ENCODE measurements around the gene BLNK.

Gene BLNK

GRCh38 chr10:96260014-96260413, 11.4 kb downstream of the BLNK start:
- DNase-seq = no peak

- no peak for DNase-seq
Observed at GRCh38 chr10:96259150-96259549, 12.2 kb downstream of the BLNK start.

- no peak for DNase-seq
Observed at GRCh38 chr10:96257944-96258343, 13.4 kb downstream of the BLNK start.

GRCh38 chr10:96255549-96256333, 15.6 kb downstream of the BLNK start:
- DNase-seq = no peak

- DNase-seq = no peak
Observed at GRCh38 chr10:96254976-96255375, 16.4 kb downstream of the BLNK start.

GRCh38 chr10:96252730-96253129, 18.6 kb downstream of the BLNK start:
- DNase-seq = no peak

GRCh38 chr10:96250349-96250748, 21.0 kb downstream of the BLNK start:
- DNase-seq = no peak

- DNase-seq = no peak
Observed at GRCh38 chr10:96249264-96249663, 22.1 kb downstream of the BLNK start.

- no peak for DNase-seq
Observed at GRCh38 chr10:96244354-96244753, 27.0 kb downstream of the BLNK start.

- no peak for DNase-seq
Observed at GRCh38 chr10:96243296-96243695, 28.1 kb downstream of the BLNK start.

- DNase-seq = no peak
Observed at GRCh38 chr10:96242822-96243221, 28.5 kb downstream of the BLNK start.

GRCh38 chr10:96238646-96239623, 32.4 kb downstream of the BLNK start:
- no peak for DNase-seq

- DNase-seq = no peak
Observed at GRCh38 chr10:96236876-96237275, 34.5 kb downstream of the BLNK start.

GRCh38 chr10:96236090-96236478, 35.3 kb downstream of the BLNK start:
- DNase-seq = no peak

- no peak for DNase-seq
Observed at GRCh38 chr10:96235326-96236089, 35.9 kb downstream of the BLNK start.

- DNase-seq = no peak
Observed at GRCh38 chr10:96233959-96234358, 37.4 kb downstream of the BLNK start.

- DNase-seq = no peak
Observed at GRCh38 chr10:96230527-96230926, 40.8 kb downstream of the BLNK start.

- DNase-seq = peak; percentile 70
Observed at GRCh38 chr10:96229568-96230030, 41.8 kb downstream of the BLNK start.

GRCh38 chr10:96228408-96228994, 42.9 kb downstream of the BLNK start:
- no peak for DNase-seq

GRCh38 chr10:96227206-96227605, 44.2 kb downstream of the BLNK start:
- DNase-seq = no peak

- DNase-seq = no peak
Observed at GRCh38 chr10:96225119-96225518, 46.2 kb downstream of the BLNK start.

- DNase-seq = no peak
Observed at GRCh38 chr10:96222908-96223307, 48.5 kb downstream of the BLNK start.

- no peak for DNase-seq
Observed at GRCh38 chr10:96222441-96222840, 48.9 kb downstream of the BLNK start.

All from stimulated activated CD4-positive, alpha-beta T cell treated with anti-CD3 and anti-CD28 coated beads, Interleukin-1b, Interleukin-23, amount 100 ng/mL, for 48 hours (primary cell).